Muscle of leg (tissue), 11 donors: ENCODE results near the gene BTG4. TPM values are rescaled to one million over a fixed set of nuclear protein-coding genes. Genes with fewer than 3 reads are reported as not detected.

Experiments used
- DNase-seq: peaks from one replicate; pipeline ENCODE4 v3.0.0; 2013
- H3K27ac ChIP-seq: one replicate; pipeline ENCODE4 v1.5.1; 2013; ENCODE audit warnings: mild to moderate bottlenecking, low read length, control low read depth
- H3K27me3 ChIP-seq: one replicate; pipeline ENCODE4 v1.6.1; 2013; ENCODE audit warnings: low read length; ENCODE audit not compliant: control insufficient read depth, insufficient read depth
- H3K36me3 ChIP-seq: one replicate; pipeline ENCODE4 v1.6.1; 2013; ENCODE audit warnings: low read length; ENCODE audit not compliant: control insufficient read depth, insufficient read depth
- H3K4me1 ChIP-seq: one replicate; pipeline ENCODE4 v1.6.1; 2013; ENCODE audit warnings: low read length; ENCODE audit not compliant: control insufficient read depth, insufficient read depth
- H3K4me3 ChIP-seq: one replicate; pipeline ENCODE4 v1.5.1; 2013; ENCODE audit warnings: low read length, control low read depth
- H3K9me3 ChIP-seq: replicated peaks from 2 replicates; pipeline ENCODE4 v1.6.1; 2013; ENCODE audit warnings: low read depth, low read length; ENCODE audit not compliant: control insufficient read depth
- WGBS: methylation state at CpG from one replicate; pipeline ENCODE4 v1.1.5; 2013; ENCODE audit warnings: missing lambda C conversion rate; ENCODE audit not compliant: insufficient coverage; 5-methylcytosine and 5-hydroxymethylcytosine counted together
- polyA plus RNA-seq, 8 donors: library from polyadenylated mRNA; unstranded; fragments of 120-200 nt; gene quantifications; one replicate each; pipeline versions ENCODE4 v1.2.1 to v1.2.3, GENCODE V29; 2013; ENCODE audit warnings: inconsistent platforms in 1 of 8, low replicate concordance in 1 of 8; ENCODE audit not compliant: insufficient read length in 8 of 8, insufficient read depth in 1 of 8
- total RNA-seq: library from RNA; stranded (reverse); fragments of 120-200 nt; gene quantifications from one replicate; pipeline ENCODE4 v1.2.4, GENCODE V29; 2013

Gene BTG4
- total and polyA plus RNA-seq, 9 donors, result not detected

DNA sequence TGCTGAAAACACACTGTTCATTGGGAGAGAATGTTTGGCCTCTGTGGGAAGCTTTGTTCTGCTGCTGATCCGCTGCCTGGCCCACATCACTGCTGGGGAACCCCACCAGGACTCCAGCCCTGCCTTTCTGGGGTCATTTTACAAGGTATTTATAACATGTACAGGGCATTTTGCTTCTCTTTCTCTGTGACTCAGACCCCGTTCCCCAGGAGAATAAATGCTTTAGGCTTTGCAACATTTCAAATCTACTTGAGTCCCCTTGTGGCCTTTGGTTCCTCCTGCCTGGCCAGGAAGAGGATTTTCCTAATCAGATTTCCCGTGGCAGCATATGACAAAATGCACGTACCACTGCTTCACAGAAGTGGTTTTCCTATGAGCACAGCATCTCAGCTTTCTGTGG, 43.0 kb downstream of the BTG4 start:
- no peak overlapping the region for H3K27ac ChIP-seq
- 27% methylated on average over 3 of the region's 4 CpGs for WGBS
- H3K9me3 ChIP-seq, result no peaks in the 10 kb centered on the region
- no peaks in the 10 kb centered on the region for H3K4me1 ChIP-seq
- H3K4me3 ChIP-seq, result no peak overlapping the region
- no peaks in the 10 kb centered on the region for H3K27me3 ChIP-seq
- DNase-seq, result peak; percentile 46
- no peaks in the 10 kb centered on the region for H3K36me3 ChIP-seq

DNA sequence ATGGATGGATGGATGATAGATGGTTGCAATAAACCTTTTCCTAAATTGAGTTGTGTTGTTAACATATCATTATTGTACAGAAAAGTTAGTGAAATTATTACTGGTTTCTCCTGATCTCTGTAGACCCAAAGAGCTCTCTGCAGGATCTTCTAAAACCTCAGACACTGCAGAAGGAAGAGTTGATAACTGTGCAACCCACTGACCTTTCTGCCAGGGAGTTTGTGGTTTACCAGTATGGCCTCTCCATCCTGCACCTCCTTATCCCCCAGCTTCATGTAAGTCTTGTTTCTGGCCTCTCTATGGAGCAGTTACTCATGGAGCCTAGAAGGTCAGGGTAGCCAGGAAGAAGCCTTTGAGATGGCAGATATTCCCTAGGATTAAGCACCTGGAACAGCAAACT, 45.6 kb downstream of the BTG4 start:
- Histone ChIP-seq H3K4me3 (no peak overlapping the region), H3K9me3 (no peaks in the 10 kb centered on the region), H3K27me3 (no peaks in the 10 kb centered on the region), H3K4me1 (no peaks in the 10 kb centered on the region), H3K27ac (no peak overlapping the region), H3K36me3 (no peaks in the 10 kb centered on the region)
- no peak for DNase-seq

DNA sequence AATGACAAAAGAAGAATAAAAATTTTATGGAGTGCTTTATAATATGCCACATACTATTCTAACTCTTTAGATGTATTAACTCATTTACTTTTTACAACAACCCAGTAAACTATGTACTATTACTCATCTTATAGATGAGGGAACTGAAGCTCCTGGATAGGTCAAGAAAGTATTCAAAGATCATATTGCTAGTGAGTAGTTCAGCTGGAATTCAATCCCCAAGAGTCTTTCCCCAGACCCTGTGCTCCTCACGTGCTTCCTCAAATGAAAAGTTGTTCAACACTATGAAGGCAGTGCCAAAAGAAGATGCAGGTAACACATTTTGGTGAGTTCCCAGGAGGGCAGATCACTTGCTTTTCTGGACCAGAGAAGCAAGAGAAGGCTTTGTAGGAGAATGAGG, 46.8 kb downstream of the BTG4 start:
- WGBS, result no CpG with 5 or more reads among the region's 1 CpG
- H3K36me3 ChIP-seq, result no peaks in the 10 kb centered on the region
- no peak overlapping the region for H3K4me3 ChIP-seq
- H3K9me3 ChIP-seq, result no peaks in the 10 kb centered on the region
- DNase-seq, result no peak
- peaks cover under 1% of the 10 kb centered on the region for H3K27me3 ChIP-seq
- H3K27ac ChIP-seq, result no peak overlapping the region
- peaks cover 5% of the 10 kb centered on the region for H3K4me1 ChIP-seq

DNA sequence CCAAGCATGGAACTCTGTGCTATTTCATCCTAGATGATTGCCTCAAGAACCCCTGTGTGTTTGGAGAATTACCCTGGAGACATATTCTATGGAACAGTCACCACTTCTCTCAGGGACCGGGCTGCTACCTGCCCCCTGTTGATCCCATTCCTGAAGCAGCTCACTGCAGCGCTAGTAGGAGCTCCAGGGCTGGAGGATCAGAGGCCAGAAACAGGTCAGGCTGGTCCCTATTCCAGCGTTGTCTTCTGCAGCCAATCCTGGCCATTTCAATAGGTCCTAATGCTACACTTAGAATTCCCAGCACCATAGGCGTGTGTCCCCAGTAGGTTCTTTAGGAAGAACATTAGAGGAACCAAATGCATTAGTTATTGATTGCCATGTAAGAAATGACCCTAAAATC, 48.9 kb downstream of the BTG4 start:
- 88% methylated on average over 2 of the region's 4 CpGs for WGBS
- Histone ChIP-seq H3K36me3 (no peaks in the 10 kb centered on the region), H3K4me1 (peaks cover 5% of the 10 kb centered on the region), H3K9me3 (no peaks in the 10 kb centered on the region), H3K27me3 (peaks cover 5% of the 10 kb centered on the region), H3K27ac (no peak overlapping the region), H3K4me3 (no peak overlapping the region)
- no peak for DNase-seq

DNA sequence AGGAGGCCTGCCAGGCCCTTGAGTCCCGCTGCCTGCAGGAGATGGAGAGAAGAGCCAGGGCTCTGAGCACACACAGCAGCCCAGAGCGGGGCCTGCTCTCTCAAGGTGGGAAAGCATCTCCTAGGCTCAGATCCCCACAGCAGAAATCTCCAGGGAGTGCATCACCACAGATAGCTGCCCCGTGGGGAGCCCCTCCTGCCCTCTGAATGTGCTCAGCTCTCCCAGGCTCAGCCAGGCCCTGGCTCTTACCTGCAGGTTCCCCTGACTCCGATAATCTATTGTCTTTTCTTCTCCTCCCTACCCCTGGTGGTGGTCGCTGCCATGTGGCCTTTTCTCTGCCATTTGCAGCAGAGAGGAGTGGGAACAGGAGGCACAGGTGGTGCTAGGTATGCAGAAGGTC, 49.9 kb downstream of the BTG4 start:
- no peak overlapping the region for H3K27ac ChIP-seq
- peaks cover 5% of the 10 kb centered on the region for H3K4me1 ChIP-seq
- H3K36me3 ChIP-seq, result no peaks in the 10 kb centered on the region
- peaks cover 5% of the 10 kb centered on the region for H3K27me3 ChIP-seq
- no peaks in the 10 kb centered on the region for H3K9me3 ChIP-seq
- no peak for DNase-seq
- WGBS, result 72% methylated on average over 2 of the region's 5 CpGs
- no peak overlapping the region for H3K4me3 ChIP-seq

DNA sequence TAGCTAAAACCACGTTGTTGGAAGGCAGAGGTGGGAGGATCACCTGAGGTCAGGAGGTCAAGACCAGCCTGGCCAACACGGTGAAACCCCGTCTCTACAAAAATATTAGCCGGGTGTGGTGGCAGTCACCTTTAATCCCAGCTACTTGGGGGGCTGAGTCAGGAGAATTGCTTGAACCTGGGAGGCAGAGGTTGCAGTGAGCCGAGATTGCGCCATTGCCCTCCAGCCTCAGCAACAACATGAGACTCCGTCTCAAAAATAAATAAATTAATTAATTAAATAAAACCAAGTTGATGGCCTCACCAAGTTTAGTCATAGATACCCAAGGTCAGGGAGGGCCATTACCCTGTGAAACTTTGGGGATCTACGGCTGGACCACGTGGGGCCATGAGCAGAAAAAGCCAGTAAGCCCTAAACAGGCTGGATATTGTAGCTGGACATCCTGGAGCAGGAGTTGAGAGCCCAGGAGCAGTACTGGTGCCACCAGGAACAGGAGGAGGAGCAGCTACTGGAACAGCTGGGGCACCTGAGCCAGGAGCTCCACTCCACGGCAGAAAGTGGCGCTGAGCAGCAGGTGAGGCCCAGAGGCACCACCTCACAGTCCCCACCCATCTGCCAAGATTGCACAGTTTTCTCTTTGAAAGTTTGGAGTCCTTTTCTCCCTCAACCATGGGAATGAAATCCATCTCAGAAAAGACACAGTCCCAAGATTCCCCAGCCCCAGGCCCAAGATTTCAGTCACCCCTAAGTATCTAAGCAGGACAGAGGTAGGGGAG, 50.5 kb downstream of the BTG4 start:
- DNase-seq, result no peak
- Histone ChIP-seq H3K27me3 (peaks cover 5% of the 10 kb centered on the region), H3K36me3 (no peaks in the 10 kb centered on the region), H3K4me1 (peaks cover 5% of the 10 kb centered on the region), H3K4me3 (no peak overlapping the region), H3K27ac (no peak overlapping the region), H3K9me3 (no peaks in the 10 kb centered on the region)
- WGBS, result 100% methylated on average over 4 of the region's 11 CpGs

DNA sequence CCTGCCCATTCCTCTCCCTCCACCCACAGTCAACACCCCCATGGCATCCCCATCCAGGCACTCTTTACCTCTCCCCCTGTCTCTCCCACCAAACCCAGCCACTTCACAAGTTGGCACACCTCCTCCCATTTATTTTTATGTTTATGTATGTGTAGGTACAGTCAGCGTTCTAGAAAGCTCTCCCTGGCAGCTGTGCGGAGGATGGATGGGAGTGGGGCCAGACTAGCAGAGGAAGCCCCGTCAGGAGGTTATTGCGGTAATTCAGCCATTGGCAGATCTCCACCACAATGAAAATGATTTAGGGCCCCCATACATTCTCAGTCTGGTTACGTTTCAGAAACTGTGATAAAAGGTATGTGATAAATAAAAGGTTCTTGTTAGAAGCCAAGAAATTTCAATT, 51.3 kb downstream of the BTG4 start:
- peak; percentile 36 for DNase-seq
- Histone ChIP-seq H3K4me3 (no peak overlapping the region), H3K27me3 (peaks cover 8% of the 10 kb centered on the region), H3K4me1 (peaks cover 5% of the 10 kb centered on the region), H3K9me3 (no peaks in the 10 kb centered on the region), H3K27ac (no peak overlapping the region), H3K36me3 (no peaks in the 10 kb centered on the region)
- WGBS, result no CpG with 5 or more reads among the region's 5 CpGs

DNA sequence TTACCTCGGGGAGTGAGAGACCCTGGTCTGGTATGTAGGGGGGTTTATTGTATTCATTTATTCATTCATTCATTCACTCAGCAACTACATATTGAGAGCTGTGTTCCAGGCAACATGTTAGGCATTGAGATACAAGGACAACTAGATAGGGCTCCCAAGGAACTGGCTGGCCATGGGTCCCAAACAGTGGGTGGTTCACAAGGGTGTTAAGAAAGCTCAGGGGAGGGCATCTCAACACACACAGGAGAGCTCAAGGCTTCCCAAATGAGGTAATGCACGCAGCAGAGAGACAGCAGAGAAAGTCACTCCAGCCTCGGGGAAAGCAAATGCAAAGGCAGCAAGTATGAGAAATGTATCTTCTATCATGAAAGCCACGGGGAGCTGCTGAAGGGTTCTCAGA, 51.8 kb downstream of the BTG4 start:
- no CpG with 5 or more reads among the region's 4 CpGs for WGBS
- Histone ChIP-seq H3K4me1 (peaks cover 5% of the 10 kb centered on the region), H3K27me3 (peaks cover 8% of the 10 kb centered on the region), H3K4me3 (no peak overlapping the region), H3K9me3 (no peaks in the 10 kb centered on the region), H3K36me3 (no peaks in the 10 kb centered on the region), H3K27ac (no peak overlapping the region)
- no peak for DNase-seq

DNA sequence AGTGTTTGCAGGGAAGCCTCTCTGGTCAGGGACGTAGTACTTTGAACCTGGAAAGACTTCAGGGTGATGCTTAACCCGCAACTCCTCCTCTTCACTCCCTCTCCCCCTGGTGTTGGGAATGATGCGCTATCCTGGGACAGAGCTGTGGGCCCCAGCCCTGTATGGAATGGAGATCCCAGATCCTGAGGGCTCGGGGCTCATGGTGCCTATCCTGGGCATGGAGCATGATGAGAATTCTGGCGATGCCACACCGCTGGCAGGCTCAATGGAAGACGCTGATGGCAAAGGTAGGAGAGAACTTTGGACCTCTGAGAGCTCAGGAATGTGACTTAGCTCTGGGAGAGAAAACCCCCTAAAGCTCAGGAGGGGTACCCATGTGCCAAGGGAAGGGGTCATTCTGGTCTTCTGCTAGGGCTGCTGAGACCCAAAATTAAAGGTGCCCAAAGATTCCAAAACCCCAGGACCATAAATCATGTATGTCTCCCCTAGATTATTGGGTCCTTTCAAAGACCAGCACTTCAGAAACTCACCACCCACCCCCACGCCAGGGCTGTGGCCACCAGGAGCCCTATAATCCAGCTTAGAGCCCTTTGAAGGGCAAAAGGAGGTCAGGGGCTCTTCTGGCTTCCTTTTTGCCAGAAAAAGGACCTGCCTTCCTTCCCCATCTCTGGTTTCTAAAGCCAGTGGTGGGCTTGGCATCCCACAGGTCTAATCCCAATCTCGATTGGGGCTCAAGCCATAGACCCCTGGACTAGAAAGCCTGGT, 52.5 kb downstream of the BTG4 start:
- Histone ChIP-seq H3K4me1 (peaks cover 5% of the 10 kb centered on the region), H3K9me3 (no peaks in the 10 kb centered on the region), H3K27ac (no peak overlapping the region), H3K36me3 (no peaks in the 10 kb centered on the region), H3K27me3 (peaks cover 11% of the 10 kb centered on the region), H3K4me3 (no peak overlapping the region)
- 92% methylated on average over 6 of the region's 9 CpGs for WGBS
- no peak for DNase-seq

DNA sequence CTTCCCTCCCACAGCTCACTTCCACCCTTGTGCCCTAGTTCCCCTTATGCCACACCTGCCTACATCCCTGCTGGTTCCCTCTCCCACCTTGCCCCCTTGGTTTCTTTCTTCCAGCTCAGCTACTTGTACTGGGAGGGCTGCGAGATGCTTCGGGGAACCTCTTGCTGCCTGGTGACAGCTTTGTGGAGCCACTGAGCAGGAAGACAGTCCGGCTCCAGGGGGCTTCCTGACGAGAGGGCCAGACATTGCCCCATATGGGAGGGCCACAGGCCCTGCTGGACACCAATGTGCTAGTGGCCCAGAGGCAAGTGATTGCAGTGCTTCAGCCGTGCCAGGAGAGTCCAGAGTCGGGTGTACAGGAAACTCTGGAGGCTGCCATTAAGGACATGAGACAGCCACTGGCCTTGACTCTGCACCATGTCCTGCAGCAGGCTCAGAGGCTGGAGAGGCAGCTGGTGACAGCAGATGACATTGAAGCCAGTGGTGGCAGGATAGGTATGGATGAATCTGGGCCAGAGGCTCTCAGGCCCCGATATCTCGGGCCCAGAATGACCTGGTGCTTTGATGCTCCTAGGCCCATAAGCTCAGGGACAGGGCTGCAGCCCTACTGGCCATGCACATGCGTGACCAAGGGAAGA, 54.3 kb downstream of the BTG4 start:
- 82% methylated on average over 9 of the region's 9 CpGs for WGBS
- H3K4me1 ChIP-seq, result peaks cover 5% of the 10 kb centered on the region
- H3K4me3 ChIP-seq, result no peak overlapping the region
- DNase-seq, result no peak
- no peak overlapping the region for H3K27ac ChIP-seq
- H3K9me3 ChIP-seq, result no peaks in the 10 kb centered on the region
- H3K36me3 ChIP-seq, result no peaks in the 10 kb centered on the region
- H3K27me3 ChIP-seq, result peaks cover 11% of the 10 kb centered on the region
